Vagina (tissue), 2 donors: ENCODE measurements around the gene TTC16. TPM values are rescaled to one million over a fixed set of nuclear protein-coding genes. Genes with fewer than 3 reads are reported as not detected.

Experiments used
- DNase-seq, 2 donors: peaks; one replicate each; pipeline ENCODE4 v3.0.0-alpha.2; 2017; ENCODE audit errors: extremely low spot score in 2 of 2
- H3K27ac ChIP-seq: fragments of 200-600 bp; sonication (generic); one replicate; pipeline ENCODE4 v1.5.1; 2019
- H3K27me3 ChIP-seq: fragments of 200-600 bp; sonication (generic); one replicate; pipeline ENCODE4 v1.5.1; 2019
- H3K36me3 ChIP-seq, 2 donors: fragments of 200-600 bp; sonication (generic); one replicate each; pipeline ENCODE4 v1.5.1; 2017 to 2019
- H3K4me1 ChIP-seq: fragments of 200-600 bp; sonication (generic); one replicate; pipeline ENCODE4 v1.5.1; 2019
- H3K4me3 ChIP-seq, 2 donors: fragments of 200-600 bp; sonication (generic); 1 replicate in 1 of 2; 2 replicates in 1 of 2; pipeline ENCODE4 v1.5.1; 2016 to 2019
- H3K9me3 ChIP-seq: fragments of 200-600 bp; sonication (generic); one replicate; pipeline ENCODE4 v1.5.1; 2019
- POLR2A ChIP-seq, 2 donors: fragments of 450-650 bp; IDR thresholded peaks; one replicate each; pipeline ENCODE4 v1.6.1; 2017; ENCODE audit warnings: antibody characterized with exemption in 2 of 2, mild to moderate bottlenecking in 2 of 2, moderate library complexity in 2 of 2
- POLR2AphosphoS5 ChIP-seq, 2 donors: sonication (generic); formaldehyde crosslinking; IDR thresholded peaks; one replicate each; pipeline ENCODE4 v1.9.0; 2017; ENCODE audit warnings: antibody characterized with exemption in 2 of 2, mild to moderate bottlenecking in 2 of 2, low read depth in 1 of 2; ENCODE audit not compliant: insufficient read depth in 1 of 2
- intact Hi-C: fragments of 100-400 bp; cut with DNase I; formaldehyde crosslinking; loops from one replicate; pipeline ENCODE4 v1.15.1; 2023
- total RNA-seq: library from RNA; depleted of rRNA; stranded (reverse); fragments of >200 nt; gene quantifications from one replicate; pipeline ENCODE4 v1.2.3, GENCODE V29; 2016
- TF ChIP-seq, protein P1 (sequence below), 3 experiments: fragments of 450-650 bp in 2 of 3; fragments of 200-600 bp in 1 of 3; sonication (generic) in 1 of 3; IDR thresholded peaks; one replicate each; pipeline ENCODE4 v1.5.1; 2017 to 2019; ENCODE audit warnings: antibody characterized with exemption in 3 of 3, mild to moderate bottlenecking in 2 of 3, moderate library complexity in 2 of 3

TTC16 gene
- total RNA-seq, 1 donor from 2014 or later: 0.25 TPM

DNA sequence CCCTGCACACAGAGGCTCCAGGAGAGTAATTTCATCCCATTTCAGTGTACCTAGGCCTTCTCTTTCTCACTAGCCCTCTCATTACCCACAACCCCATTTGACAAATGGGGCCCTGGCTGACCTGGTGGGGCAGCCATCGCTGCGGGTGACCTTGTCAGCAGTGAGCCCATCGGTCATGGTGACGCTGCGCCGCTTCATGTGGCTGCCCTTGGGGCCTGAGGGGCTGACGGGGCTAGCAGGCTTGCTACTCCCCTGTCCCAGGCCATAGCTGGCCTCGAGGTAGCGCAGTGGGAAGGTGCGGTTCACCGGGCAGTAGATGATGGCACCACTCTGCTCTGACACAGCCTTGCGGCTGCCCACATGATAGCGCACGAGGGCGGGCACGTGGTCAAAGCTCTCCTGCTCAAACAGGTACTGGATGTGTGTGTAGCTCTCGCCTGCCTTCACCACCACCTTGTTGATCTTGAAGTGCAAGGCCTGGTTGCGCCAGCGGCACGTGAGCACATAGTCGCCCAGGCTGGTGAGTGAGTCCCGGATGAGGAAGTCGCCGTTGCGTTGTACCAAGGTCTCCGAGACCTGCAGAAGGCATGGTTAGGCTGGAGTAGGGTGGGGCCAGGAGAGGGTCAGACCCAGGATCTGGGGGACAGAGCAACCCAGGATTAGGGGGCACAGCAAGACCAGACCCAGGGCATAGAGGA is 33.4 kb downstream of the TTC16 start:
- H3K9me3 ChIP-seq: no peaks in the 10 kb centered on the region

DNA sequence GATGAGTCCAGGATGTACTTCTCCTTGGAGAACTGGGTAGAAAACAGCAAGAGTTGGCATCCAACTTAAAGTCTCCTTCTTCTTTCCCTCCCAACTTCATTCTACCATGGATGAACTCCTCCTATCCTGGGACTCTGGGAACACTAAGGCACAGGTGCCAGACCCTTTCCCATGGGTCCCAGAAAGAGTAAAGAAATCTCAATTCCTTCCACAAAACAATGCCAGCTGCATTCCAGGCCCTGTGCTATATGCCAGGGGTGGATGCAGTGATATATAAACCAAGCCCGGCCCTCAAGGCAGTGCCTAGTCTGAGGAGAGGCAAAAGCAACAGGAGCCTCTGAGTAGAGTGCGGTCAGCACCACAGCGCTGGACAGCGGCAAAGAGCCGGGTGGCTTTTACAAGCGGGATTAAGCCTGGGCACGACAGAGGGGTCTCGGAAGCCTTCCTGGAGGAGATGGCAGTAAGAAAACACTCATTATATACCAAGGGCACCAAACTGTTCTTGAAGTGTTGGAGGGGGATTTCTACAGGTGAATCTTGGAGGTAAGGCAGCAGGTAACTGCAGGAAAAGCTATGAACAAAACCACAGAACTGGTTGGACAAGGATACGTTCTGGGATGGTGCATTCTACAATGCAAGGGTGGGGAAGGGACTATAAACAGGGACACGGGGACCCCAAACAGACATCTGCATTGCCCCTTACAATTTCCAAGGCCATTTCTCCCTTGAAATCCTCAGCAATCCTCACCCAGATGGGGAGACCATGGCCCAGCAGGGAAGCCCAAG is 35.6 kb downstream of the TTC16 start:
- no peak for DNase-seq
- no peaks in the 10 kb centered on the region for H3K9me3 ChIP-seq
- peaks cover 5% of the 10 kb centered on the region for H3K27me3 ChIP-seq
- no peaks in the 10 kb centered on the region for H3K36me3 ChIP-seq
- TF ChIP-seq POLR2AphosphoS5 (IDR thresholded peaks at IDR 0.05; ENCODE audit: insufficient read depth in 1 of 2, low read depth in 1 of 2) (no peak), POLR2A (IDR thresholded peaks at IDR 0.05) (no peak)
- TF ChIP-seq, protein P1, sequence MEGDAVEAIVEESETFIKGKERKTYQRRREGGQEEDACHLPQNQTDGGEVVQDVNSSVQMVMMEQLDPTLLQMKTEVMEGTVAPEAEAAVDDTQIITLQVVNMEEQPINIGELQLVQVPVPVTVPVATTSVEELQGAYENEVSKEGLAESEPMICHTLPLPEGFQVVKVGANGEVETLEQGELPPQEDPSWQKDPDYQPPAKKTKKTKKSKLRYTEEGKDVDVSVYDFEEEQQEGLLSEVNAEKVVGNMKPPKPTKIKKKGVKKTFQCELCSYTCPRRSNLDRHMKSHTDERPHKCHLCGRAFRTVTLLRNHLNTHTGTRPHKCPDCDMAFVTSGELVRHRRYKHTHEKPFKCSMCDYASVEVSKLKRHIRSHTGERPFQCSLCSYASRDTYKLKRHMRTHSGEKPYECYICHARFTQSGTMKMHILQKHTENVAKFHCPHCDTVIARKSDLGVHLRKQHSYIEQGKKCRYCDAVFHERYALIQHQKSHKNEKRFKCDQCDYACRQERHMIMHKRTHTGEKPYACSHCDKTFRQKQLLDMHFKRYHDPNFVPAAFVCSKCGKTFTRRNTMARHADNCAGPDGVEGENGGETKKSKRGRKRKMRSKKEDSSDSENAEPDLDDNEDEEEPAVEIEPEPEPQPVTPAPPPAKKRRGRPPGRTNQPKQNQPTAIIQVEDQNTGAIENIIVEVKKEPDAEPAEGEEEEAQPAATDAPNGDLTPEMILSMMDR (IDR thresholded peaks at IDR 0.05): no peak
- no peak overlapping the region for H3K4me3 ChIP-seq
- H3K27ac ChIP-seq: no peak overlapping the region
- peaks cover 14% of the 10 kb centered on the region for H3K4me1 ChIP-seq
- intact Hi-C loops: no loop called here

More for the DNA sequence above, 33.4 kb downstream of the TTC16 start:
- intact Hi-C loops: no loop called here
- Histone ChIP-seq H3K27ac (no peak overlapping the region), H3K4me1 (peaks cover 2% of the 10 kb centered on the region), H3K27me3 (no peaks in the 10 kb centered on the region), H3K4me3 (no peak overlapping the region), H3K36me3 (no peaks in the 10 kb centered on the region)
- no peak for DNase-seq
- no peak for TF ChIP-seq POLR2AphosphoS5 (IDR thresholded peaks at IDR 0.05; ENCODE audit: insufficient read depth in 1 of 2, low read depth in 1 of 2)
- TF ChIP-seq POLR2A (IDR thresholded peaks at IDR 0.05): no peak
- TF ChIP-seq, protein P1 (IDR thresholded peaks at IDR 0.05): no peak

DNA sequence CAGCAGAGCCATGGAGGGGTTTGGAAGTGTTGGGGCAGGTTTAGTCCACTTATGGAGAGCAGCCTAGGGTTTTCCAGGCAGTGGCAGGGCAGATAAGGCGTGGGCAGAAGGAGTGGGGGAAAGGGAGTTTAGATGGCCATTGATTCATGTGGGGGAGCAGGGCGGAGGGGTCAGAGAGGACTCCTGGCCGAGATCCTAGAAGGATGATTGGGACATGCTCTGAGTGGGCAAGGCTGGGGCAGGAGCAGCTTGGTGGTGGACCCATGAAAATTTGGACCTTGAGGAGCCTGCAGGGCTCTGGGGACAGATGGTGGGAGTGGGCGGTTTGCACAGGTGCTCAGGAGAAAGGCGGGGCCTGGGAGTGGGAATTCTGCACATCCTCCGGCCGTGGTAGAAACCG is 37.3 kb downstream of the TTC16 start:
- Histone ChIP-seq H3K4me1 (peaks cover 14% of the 10 kb centered on the region), H3K27me3 (peaks cover 5% of the 10 kb centered on the region), H3K27ac (no peak overlapping the region), H3K4me3 (no peak overlapping the region), H3K9me3 (no peaks in the 10 kb centered on the region), H3K36me3 (no peaks in the 10 kb centered on the region)
- DNase-seq: no peak
- TF ChIP-seq POLR2A (IDR thresholded peaks at IDR 0.05): no peak
- intact Hi-C loops: no loop called here

DNA sequence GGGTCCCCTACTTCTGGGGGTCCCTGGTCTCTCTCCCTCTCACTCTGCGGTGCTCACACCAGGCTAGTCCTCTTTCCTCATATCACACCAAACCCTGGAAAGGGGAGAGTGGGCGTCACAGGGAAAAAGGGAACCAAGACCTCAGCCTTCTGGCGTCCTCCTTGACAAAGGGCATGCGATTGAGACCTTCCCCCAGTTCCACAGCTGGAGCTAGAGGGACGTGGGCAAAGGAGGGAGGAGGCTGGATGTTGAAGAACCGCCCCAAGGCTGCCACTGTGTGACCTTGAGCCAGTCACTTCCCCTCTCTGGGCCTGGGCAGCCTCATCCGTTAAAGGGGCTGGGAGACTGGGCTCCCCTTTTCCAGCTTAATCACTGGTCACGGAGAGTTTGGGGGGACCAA is 37.7 kb downstream of the TTC16 start:
- H3K27me3 ChIP-seq: peaks cover 5% of the 10 kb centered on the region
- intact Hi-C loops: no loop called here

More for the DNA sequence above, 37.7 kb downstream of the TTC16 start:
- Histone ChIP-seq H3K9me3 (no peaks in the 10 kb centered on the region), H3K36me3 (no peaks in the 10 kb centered on the region), H3K4me1 (peaks cover 14% of the 10 kb centered on the region), H3K27ac (no peak overlapping the region), H3K4me3 (no peak overlapping the region)
- no peak for TF ChIP-seq POLR2A (IDR thresholded peaks at IDR 0.05)
- no peak for TF ChIP-seq POLR2AphosphoS5 (IDR thresholded peaks at IDR 0.05; ENCODE audit: insufficient read depth in 1 of 2, low read depth in 1 of 2)
- TF ChIP-seq, protein P1 (IDR thresholded peaks at IDR 0.05): no peak
- no peak for DNase-seq
